Measurements from ENCODE around the gene REN. TPM values are rescaled to one million over a fixed set of nuclear protein-coding genes. Genes with fewer than 3 reads are reported as not detected.

The REN gene
- total and polyA plus RNA-seq, 2 of the 8 experiments (the other 6 are each of a cell fraction or from before 2014, with no cell fraction given) = 0.05 TPM; not detected in 1

- peaks cover 4 to 25% (median 8%) of the 10 kb centered on the region in 4 experiments for H3K4me1 ChIP-seq (replicated peaks in 1 of 4; ENCODE audit: control insufficient read depth in 3 of 4, insufficient read depth in 4 of 4, low read length in 3 of 4)
- no peak overlapping the region for H2BK15ac ChIP-seq (ENCODE audit: low read length)
- 75% methylated on average over 5 of the region's 5 CpGs; no CpG with 5 or more reads in 1 of the 2 experiments for WGBS, 2 experiments (ENCODE audit: extremely low coverage in 1 of 2, insufficient coverage in 1 of 2, insufficient read length in 1 of 2, insufficient replicate concordance in 2 of 2, low coverage in 1 of 2, low lambda C conversion rate in 2 of 2, missing lambda C conversion rate in 1 of 2)
- H2AFZ ChIP-seq (ENCODE audit: low read length) = no peak overlapping the region
- no peak overlapping the region for H3K23ac ChIP-seq (ENCODE audit: insufficient read length)
- no peak overlapping the region for H2BK5ac ChIP-seq (ENCODE audit: low read depth, low read length)
- no peak overlapping the region for H3K18ac ChIP-seq (ENCODE audit: extremely low read depth, low read length)
- no peak overlapping the region for H3K14ac ChIP-seq (ENCODE audit: insufficient read length)
- no peak for FAIRE-seq
- no peak overlapping the region for H3K9ac ChIP-seq (replicated peaks in 1 of 4; ENCODE audit: extremely low read depth in 1 of 4, low read depth in 3 of 4, low read length in 3 of 4)
- H3K4me3 ChIP-seq (ENCODE audit: extremely low read depth in 1 of 4, insufficient read depth in 2 of 4, low read depth in 3 of 4, low read length in 4 of 4) = no peak overlapping the region
- H4K5ac ChIP-seq (ENCODE audit: insufficient read length, low read depth, low read length) = no peak overlapping the region
- H3K27ac ChIP-seq (ENCODE audit: low read depth, low read length) = no peak overlapping the region
- no peak overlapping the region for H4K8ac ChIP-seq (ENCODE audit: extremely low read depth, insufficient read depth, low read length)
- no peaks in the 10 kb centered on the region; a peak in 1 of 7 replicates for H3K27me3 ChIP-seq (replicated peaks in 1 of 4; ENCODE audit: control insufficient read depth in 3 of 4, extremely low read depth in 1 of 4, insufficient read depth in 3 of 4, low read length in 3 of 4)
- peaks cover 8 to 36% (median 31%) of the 10 kb centered on the region in 4 experiments for H3K36me3 ChIP-seq (ENCODE audit: control insufficient read depth in 2 of 4, insufficient read depth in 4 of 4, low read length in 3 of 4)
- ChIA-PET CTCF (ENCODE audit: partially characterized antibody) (interaction anchor here (0.6 to 11.3 kb wide), 37 partner anchors 8 to 344 kb away, joined by 3 to 261 read pairs (median 5); partner anchors contain the start of genes ETNK2 and SOX13), POLR2A (ENCODE audit: partially characterized antibody) (interaction anchor here (1.0 to 13.3 kb wide), 5 partner anchors 48 to 270 kb away, joined by 3 to 174 read pairs (median 8); partner anchors contain the start of gene SNRPE)
- no peak overlapping the region for H2BK12ac ChIP-seq (ENCODE audit: low read depth, low read length)
- peak in 1 of 2 experiments; percentile 76 for DNase-seq (ENCODE audit: low read depth in 1 of 2, low spot score in 2 of 2)
- H2BK20ac ChIP-seq (ENCODE audit: low read length) = no peak overlapping the region
- H3K23me2 ChIP-seq (ENCODE audit: low read depth, low read length) = no peaks in the 10 kb centered on the region
- H2AK5ac ChIP-seq (ENCODE audit: low read depth, low read length) = no peak overlapping the region
- H4K20me1 ChIP-seq (replicated peaks in 1 of 2; ENCODE audit: control insufficient read depth in 1 of 2, insufficient read depth in 2 of 2, low read length in 2 of 2) = peaks cover 5 to 15% of the 10 kb centered on the region in 2 experiments
- H3K79me1 ChIP-seq (ENCODE audit: low read depth, low read length) = peaks cover 2% of the 10 kb centered on the region; the same call in 1 of the 2 replicates
- no peak overlapping the region for H3K4me2 ChIP-seq (ENCODE audit: insufficient read depth in 1 of 2, low read depth in 2 of 2, low read length in 2 of 2)
- H3K56ac ChIP-seq (replicated peaks; ENCODE audit: insufficient read length, low read depth, low read length) = no peak overlapping the region
- H3K4ac ChIP-seq (replicated peaks; ENCODE audit: insufficient read length, low read depth, low read length) = no peak overlapping the region
- H4K91ac ChIP-seq (replicated peaks; ENCODE audit: insufficient read length, low read length) = no peak overlapping the region
- no peaks in the 10 kb centered on the region for H3K9me3 ChIP-seq (ENCODE audit: insufficient read depth in 2 of 2, low read depth in 1 of 2, low read length in 1 of 2)
- H3K79me2 ChIP-seq (ENCODE audit: control insufficient read depth in 1 of 2, insufficient read depth in 2 of 2, low read length in 2 of 2) = 0 out of 4 replicates have a peak, but pooled peaks cover 0 to 2% of the 10 kb centered on the region in 2 experiments
- H2BK120ac ChIP-seq (replicated peaks; ENCODE audit: low read depth, low read length) = no peak overlapping the region
- no peak for TF ChIP-seq ASH2L (IDR thresholded peaks at IDR 0.05; ENCODE audit: low read length)
- TF ChIP-seq HDAC2 (IDR thresholded peaks at IDR 0.05; ENCODE audit: borderline replicate concordance in 1 of 2, low read depth in 2 of 2, low read length in 2 of 2) = no peak
- no peak for TF ChIP-seq TAF1 (IDR thresholded peaks at IDR 0.05; ENCODE audit: low read depth, low read length)
- no peak for TF ChIP-seq TAF7 (optimal IDR thresholded peaks at IDR 0.05; ENCODE audit: borderline replicate concordance, low read depth, low read length)
- no peak for TF ChIP-seq CTBP2 (IDR thresholded peaks at IDR 0.05; ENCODE audit: borderline replicate concordance, insufficient read depth, insufficient read length, low read length)
- TF ChIP-seq GTF2F1 (IDR thresholded peaks at IDR 0.05; ENCODE audit: borderline replicate concordance, low read depth, low read length) = no peak
- peak; percentile 91 to 93 for TF ChIP-seq RAD21 (IDR thresholded peaks at IDR 0.05 in 1 of 2, conservative IDR thresholded peaks at IDR 0.05 in 1 of 2; ENCODE audit: low read depth in 2 of 2, low read length in 2 of 2)
- peak in 2 of 3 experiments; percentile 90 to 91; a peak in 3 of 4 replicates for TF ChIP-seq CTCF (IDR thresholded peaks at IDR 0.05; ENCODE audit: control extremely low read depth in 1 of 3, insufficient read depth in 1 of 3, low read depth in 1 of 3, low read length in 3 of 3)
- peak in 1 of 2 experiments; percentile 18; a peak in 1 of 3 replicates for TF ChIP-seq POLR2A (IDR thresholded peaks at IDR 0.05; ENCODE audit: control extremely low read depth in 1 of 2, low read depth in 2 of 2, low read length in 2 of 2)
Observed at GRCh38 chr1:204127597-204128242, 38.4 kb downstream of the REN start.
